ENCODE data around the gene TUFT1.
"Not testable (repeated sequence)": the region's sequence is repeated elsewhere in the genome, so short reads cannot be mapped to it uniquely, and the experiment has no call there.

TUFT1 gene

DNA sequence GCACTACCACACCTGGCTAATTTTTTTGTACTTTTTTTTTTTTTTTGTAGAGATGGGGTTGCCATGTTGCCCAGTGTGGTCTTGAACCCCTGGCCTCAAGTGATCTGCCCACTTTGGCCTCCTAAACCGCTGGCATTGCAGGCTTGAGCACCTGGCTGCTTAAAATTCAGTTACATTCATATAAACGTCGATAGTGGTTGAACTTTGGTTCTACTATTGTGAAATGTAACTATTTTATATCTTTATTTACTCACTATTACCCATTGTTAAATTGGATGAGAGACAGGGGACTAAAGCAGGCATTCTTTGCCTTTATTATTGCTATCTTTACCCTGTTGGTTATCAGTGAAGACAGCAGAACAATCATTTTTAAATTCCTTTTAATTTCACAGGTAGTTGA is 77.9 kb downstream of the TUFT1 start:
- no peak for DNase-seq (ENCODE audit: low read depth, low spot score)

GRCh38 chr1:151618470-151618869 is 78.4 kb downstream of the TUFT1 start:
- DNase-seq (ENCODE audit: low read depth, low spot score) = no peak

GRCh38 chr1:151618996-151619395 is 78.9 kb downstream of the TUFT1 start:
- DNase-seq (ENCODE audit: low read depth, low spot score) = not testable (repeated sequence)

DNA sequence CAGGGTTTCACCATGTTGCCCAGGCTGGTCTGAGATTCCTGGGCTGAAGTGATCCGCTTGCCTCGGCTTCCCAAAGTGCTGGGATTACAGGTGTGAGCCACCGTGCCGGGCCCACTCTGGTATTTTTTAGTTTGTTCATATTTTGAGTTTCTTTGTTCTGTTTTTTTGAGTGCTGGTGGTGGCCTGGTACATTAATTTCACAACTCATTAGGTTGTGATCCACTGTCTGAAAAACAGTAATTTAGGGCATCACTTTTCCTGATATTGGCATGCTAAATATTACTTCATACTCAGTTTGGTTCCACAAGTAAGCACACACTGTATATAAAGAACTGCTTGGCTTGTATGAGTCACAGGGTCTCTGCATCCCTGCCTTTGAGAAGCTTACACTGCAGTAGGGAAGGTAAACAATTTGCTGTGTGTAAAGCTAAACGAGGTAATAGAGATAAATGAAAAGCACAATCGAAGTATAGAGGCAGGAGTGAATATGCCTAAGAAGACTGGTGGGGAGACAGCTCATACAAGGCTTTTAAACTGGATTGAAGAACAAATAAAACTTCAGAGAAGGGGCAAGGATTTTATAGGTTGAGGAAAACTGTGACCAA is 79.5 kb downstream of the TUFT1 start:
- no peak for DNase-seq (ENCODE audit: low read depth, low spot score)

DNA sequence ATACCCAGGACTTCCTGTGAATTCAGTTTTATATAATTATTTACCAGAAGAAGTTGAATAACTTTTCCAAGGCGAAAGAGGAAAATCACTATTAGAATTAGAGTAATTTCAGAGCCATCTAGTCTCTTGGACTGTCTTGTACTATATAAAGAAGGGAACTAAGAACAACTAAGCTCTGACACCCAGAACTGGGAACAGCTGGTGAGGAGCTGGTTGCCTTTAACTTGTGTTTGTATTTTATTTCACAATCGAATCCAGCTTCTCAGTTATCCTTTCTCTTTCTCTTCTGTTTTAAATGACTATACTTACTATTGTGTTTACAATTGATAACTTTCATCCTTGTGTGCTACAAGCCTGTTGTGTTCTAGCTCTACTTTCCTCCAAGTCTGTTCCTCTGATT is 80.2 kb downstream of the TUFT1 start:
- no peak for DNase-seq (ENCODE audit: low read depth, low spot score)

DNA sequence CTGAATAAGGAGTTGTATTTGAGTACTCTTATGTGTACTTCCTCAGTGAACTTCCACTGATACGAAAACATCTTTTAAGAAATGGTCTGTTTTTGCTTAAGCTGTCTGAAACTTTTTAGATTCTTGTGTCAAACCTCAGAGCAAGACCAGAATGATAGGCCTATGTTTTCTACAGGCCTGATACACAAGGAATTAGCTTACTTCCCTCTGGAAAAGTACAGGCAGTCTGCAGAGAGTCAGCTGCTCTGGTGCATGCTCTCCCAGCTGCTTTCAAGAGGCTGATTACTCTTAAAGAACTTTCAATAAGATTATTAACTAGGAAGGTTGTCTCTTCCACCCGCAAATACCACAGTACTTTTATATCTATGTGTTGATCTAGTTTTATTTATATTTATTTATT is 81.2 kb downstream of the TUFT1 start:
- DNase-seq (ENCODE audit: low read depth, low spot score) = no peak

DNA sequence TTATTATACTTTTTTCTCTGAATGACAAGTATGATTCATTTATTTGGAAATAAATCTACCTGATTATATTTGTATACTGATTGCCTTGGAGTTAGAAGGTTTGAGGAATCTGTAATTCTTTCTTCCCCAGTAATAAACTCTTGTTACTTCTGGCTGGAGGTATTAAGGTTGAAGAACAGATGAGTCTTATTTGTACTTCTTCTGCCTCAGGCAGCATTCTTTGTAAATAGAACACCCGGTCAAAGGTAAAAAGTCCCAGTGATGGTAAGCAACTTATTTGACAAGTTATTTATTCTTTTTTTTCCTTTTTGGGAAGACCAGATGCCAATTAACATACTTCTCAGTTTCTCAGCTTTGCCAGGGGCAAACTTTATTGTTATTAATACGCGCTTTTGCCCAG is 84.7 kb downstream of the TUFT1 start:
- no peak for DNase-seq (ENCODE audit: low read depth, low spot score)

- DNase-seq (ENCODE audit: low read depth, low spot score) = no peak
Observed at GRCh38 chr1:151626740-151627334, 86.7 kb downstream of the TUFT1 start.

DNA sequence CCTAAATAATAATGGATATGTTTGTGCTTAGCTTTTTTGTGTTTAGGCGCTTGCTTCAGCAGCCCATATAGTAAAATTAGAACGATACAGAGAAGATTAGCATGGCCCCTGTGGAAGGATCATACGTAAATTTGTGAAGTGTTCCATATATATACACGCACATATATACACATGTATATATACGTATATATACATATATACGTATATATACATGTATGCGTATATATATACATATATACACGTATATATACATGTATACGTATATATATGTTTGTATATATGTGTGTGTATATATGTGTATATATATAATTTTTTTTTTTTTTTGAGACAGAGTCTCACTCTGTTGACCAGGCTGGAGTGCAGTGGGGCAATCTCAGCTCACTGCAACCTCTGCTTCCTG is 89.2 kb downstream of the TUFT1 start:
- no peak for DNase-seq (ENCODE audit: low read depth, low spot score)

Data from activated naive CD8-positive, alpha-beta T cell treated with anti-CD3 and anti-CD28 coated beads, Interleukin-2, amount 50 U/mL, for 16 hours (primary cell).